Kidney capillary endothelial cell (primary cell): ENCODE measurements around the gene TRAF3IP3.

ENCODE experiments used
- DNase-seq: peaks from one replicate; pipeline ENCODE4 v3.0.0-alpha.2; 2018; ENCODE audit warnings: low spot score

Gene TRAF3IP3

GRCh38 chr1:209737118-209737505 lies 18.7 kb upstream of the TRAF3IP3 start:
- no peak for DNase-seq

GRCh38 chr1:209738270-209738669 lies 17.6 kb upstream of the TRAF3IP3 start:
- DNase-seq: no peak

GRCh38 chr1:209741193-209741592 lies 14.7 kb upstream of the TRAF3IP3 start:
- DNase-seq: no peak

GRCh38 chr1:209741889-209742288 lies 14.0 kb upstream of the TRAF3IP3 start:
- no peak for DNase-seq

GRCh38 chr1:209742409-209743144 lies 13.3 kb upstream of the TRAF3IP3 start:
- no peak for DNase-seq

GRCh38 chr1:209743145-209743482 lies 12.7 kb upstream of the TRAF3IP3 start:
- DNase-seq: no peak

- no peak for DNase-seq
Observed at GRCh38 chr1:209746451-209747165, 9.2 kb upstream of the TRAF3IP3 start.

GRCh38 chr1:209747580-209748262 lies 8.1 kb upstream of the TRAF3IP3 start:
- peak; percentile 86 for DNase-seq

- no peak for DNase-seq
Observed at GRCh38 chr1:209748620-209749019, 7.2 kb upstream of the TRAF3IP3 start.

GRCh38 chr1:209749205-209749604 lies 6.6 kb upstream of the TRAF3IP3 start:
- DNase-seq: no peak

GRCh38 chr1:209749670-209750323 lies 6.1 kb upstream of the TRAF3IP3 start:
- DNase-seq: no peak

- no peak for DNase-seq
Observed at GRCh38 chr1:209751627-209752231, 4.1 kb upstream of the TRAF3IP3 start.

- no peak for DNase-seq
Observed at GRCh38 chr1:209752890-209753289, 3.0 kb upstream of the TRAF3IP3 start.

GRCh38 chr1:209755256-209755655 lies 597 bp upstream of the TRAF3IP3 start:
- DNase-seq: no peak

- no peak for DNase-seq
Observed at GRCh38 chr1:209756615-209757445, 977 bp downstream of the TRAF3IP3 start.

- DNase-seq: no peak
Observed at GRCh38 chr1:209758400-209758799, 2.5 kb downstream of the TRAF3IP3 start.

- no peak for DNase-seq
Observed at GRCh38 chr1:209759829-209760359, 4.0 kb downstream of the TRAF3IP3 start.

GRCh38 chr1:209761011-209761635 lies 5.3 kb downstream of the TRAF3IP3 start:
- DNase-seq: no peak

GRCh38 chr1:209766051-209766450 lies 10.2 kb downstream of the TRAF3IP3 start:
- no peak for DNase-seq

GRCh38 chr1:209767096-209767495 lies 11.2 kb downstream of the TRAF3IP3 start:
- DNase-seq: no peak

GRCh38 chr1:209767706-209768105 lies 11.9 kb downstream of the TRAF3IP3 start:
- no peak for DNase-seq
